GM18858 (cell line): ENCODE measurements around the gene CCDC148.
"Not testable (repeated sequence)": the region's sequence is repeated elsewhere in the genome, so short reads cannot be mapped to it uniquely, and the experiment has no call there.

Source experiments
- ATAC-seq: cut with Tn5 transposase; IDR thresholded peaks from one replicate; pipeline ENCODE4 v1.9.1; 2021; ENCODE audit not compliant: unreplicated experiment

Gene CCDC148

DNA sequence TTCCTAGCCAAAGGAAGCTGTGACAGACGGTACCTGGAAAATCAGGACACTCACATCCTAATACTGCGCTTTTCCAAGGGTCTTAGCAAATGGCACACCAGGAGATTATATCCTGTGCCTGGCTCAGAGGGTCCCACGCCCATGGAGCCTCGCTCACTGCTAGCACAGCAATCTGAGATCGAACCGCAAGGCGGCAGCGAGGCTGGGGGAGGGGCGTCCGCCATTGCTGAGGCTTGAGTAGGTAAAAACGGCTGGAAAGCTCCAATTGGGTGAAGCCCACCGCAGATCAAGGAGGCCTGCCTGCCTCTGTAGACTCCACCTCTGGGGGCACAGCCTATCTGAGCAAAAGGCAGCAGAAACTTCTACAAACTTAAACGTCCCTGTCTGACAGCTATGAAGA is 22.8 kb downstream of the CCDC148 start:
- ATAC-seq, result not testable (repeated sequence)

DNA sequence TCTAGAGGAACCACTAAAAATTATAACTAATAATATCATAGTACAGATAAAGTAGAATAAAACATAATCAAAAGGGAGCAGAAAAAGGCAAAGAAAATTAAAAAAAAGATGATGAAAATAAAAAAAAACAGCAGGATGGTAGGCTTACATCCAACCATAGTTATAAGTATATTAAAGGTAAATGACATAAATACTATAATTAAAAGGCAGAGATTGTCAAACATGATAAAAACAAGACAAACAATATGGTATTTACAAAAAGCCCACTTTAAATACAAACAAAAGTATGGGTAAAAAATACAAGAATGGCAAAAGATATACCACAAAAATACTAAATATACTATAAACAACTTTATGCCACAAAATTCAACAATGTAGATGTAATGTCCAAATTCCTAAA is 24.4 kb downstream of the CCDC148 start:
- no peak for ATAC-seq

DNA sequence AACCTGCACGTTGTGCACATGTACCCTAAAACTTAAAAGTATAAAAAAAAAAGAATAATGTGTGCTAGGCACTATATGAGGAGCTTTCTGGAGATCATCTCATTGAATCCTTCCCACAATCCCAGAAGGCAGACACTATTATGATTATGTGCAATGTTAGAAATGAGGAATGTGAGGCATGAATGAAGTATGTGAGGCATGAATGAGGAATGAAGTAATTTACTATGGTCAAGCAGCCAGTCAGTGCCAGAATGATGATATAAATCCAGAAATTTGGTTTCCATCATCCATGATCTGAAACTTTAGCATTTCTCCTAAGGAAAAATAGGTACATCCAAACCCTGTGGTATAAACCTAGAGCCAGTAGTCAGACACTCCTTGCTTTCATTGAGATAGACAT is 42.0 kb downstream of the CCDC148 start:
- ATAC-seq, result no peak

DNA sequence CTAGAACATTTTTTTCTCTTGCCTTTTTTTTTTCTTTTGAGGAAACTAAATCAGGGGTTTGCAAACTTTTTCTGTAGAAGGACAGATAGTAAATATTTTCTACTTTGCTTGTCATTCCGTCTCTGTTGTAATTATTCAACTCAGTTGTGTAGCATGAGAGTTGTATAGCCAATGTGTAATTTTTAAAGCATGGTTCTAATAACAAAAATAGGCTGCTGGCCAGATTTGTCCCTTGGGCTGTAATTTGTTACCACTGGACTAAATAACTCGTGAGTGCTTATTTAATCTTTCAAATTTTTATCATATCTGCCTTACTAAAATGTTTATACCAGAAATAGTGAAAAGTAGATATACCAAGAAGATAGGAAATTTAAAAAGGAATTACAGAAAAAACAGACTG is 43.0 kb downstream of the CCDC148 start:
- ATAC-seq, result no peak

DNA sequence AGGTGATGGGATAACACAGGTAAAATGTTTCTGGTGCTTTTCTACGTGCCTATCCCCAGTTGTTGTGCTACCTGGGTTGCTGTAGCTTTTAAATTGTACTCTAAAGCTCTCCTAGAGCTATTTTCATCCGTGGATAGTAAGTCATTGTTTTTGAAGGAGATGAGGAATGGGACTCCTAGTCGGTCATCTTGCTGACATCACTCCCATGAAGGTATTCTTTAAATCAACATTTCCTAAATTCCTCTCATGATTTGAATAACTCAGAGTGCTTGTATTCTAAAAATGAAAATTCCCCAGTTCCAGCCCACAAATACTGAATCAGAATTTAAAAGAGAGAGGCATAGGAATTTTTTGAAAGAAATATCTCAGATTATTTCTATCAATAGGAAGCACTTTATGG is 44.3 kb downstream of the CCDC148 start:
- no peak for ATAC-seq

DNA sequence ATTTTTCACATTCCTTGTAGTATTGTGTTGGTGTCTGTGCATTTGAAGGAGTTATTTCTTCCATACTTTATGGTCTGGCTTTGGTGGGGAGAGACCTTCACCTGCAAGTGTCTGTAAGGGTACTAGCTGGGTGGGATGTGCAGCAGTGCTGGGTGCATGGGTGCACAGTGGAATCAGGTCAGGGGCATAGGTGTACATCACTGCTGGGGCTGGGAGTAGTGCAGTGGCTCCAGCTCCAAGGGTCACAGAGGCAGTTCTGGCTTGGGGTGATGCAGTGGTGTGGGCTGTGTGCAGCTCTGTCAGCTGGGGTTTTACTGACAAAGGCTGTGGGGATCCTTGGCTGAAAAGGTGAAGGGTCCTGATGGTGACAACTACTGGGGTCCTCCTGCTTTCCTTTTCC is 44.8 kb downstream of the CCDC148 start:
- no peak for ATAC-seq

DNA sequence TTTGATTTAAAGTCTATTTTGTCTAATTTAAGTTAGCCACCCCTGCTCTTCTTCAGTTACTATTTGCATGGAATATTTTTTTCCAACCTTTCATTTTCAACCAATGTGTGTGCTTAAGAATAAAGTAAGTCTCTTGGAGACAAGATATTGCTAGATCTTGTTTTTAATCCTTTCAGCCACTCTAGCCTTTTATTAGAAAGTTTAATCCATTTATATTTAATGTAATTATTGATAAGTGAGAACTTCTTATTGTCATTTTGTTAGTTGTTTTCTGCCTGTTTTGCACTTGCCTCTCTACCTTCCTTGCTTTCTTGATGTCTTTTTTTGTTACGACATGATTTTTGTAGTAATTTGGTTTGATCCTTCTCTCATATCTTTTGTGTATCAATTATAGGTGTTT is 46.4 kb downstream of the CCDC148 start:
- ATAC-seq, result no peak

DNA sequence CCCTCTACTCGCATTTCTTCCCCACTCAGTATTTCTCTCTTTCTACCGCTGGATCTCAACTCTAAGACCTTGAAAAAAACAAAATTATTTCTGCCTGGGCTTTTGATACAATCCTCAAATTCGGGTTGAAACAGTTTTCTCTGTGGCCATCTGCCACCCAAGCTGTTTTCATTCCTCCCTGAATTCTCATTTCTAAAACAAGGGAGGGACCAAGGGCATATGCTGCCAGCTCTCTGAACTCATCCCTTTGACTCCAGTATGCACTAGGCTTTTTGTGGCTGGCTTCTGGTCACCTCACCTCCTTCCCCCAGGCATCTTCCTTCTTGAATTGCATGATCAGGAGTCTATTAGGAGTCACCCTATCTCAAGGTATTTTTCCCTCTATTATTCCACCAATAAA is 49.5 kb downstream of the CCDC148 start:
- ATAC-seq, result no peak

DNA sequence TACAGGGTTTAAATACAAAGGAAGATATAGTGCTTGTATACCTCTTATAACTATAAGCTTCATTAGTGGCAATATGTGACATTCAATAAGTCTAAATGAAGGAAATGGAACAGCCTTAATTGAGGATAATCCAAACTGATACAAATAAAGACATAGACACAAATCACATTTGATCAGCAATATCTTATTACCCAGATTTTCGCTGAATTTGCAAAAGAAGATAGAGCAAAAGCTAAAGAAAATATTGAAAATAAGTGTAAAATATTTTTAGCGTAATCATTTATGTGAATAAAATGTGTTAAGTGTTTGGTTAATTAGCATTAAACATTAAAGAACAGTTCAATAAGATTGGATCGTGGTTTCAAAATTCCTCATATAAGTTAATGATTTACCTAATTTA is 51.2 kb downstream of the CCDC148 start:
- ATAC-seq, result no peak

DNA sequence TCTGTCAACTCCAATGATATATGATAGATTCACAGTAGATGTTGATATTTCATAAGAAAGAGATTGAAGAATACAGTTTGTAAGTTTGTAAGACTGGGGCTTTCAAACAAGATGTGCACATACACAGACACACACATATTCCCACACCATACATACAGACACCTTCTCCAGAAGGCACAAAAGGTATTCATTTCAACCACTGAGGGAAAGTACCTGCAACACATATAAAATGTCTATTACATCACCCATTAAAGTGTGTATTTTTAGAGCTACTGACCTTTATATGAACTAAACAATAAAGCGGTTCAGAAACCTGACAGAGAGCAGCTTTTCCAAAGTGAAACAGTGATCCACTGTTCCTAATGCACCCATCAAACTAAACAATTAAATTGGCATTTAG is 53.3 kb downstream of the CCDC148 start:
- peak; percentile 49 for ATAC-seq

DNA sequence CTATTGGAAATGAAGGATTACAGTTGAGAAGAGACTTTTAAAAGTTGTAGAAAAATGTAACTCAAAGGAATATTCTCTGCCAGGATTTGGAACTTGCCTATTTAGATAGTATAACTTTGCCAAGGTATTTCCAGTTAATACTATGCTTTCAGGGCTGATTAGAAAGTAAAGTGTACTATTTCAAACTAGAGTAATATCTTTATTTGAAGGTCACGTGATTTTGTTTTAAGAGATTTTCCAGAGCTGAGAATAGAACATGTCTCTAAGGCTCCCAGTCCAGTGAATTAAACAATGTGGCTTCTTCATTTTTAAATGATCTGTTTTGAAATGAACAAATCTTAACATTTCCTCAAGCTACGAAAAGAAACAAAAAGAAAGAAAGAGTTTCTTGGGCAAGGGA is 53.9 kb downstream of the CCDC148 start:
- no peak for ATAC-seq

DNA sequence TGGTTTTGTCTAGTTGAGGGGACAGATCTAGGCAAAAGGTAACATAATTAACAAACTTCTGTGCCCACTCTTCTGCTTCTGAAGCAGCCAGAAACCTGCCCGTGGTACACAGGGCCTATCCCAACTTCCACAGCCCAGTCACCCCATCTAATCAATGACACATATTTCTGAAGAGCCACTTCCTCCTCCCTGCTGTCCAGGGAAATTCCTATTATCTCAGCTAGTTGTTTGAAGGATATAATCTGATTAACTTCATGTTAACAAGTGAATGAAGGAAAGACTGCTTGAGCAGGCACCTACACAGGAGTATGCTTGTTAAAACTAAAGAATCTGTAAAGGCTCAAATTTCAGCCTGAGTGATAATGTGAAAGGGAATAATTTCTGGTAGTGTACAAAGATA is 61.4 kb downstream of the CCDC148 start:
- ATAC-seq, result no peak

DNA sequence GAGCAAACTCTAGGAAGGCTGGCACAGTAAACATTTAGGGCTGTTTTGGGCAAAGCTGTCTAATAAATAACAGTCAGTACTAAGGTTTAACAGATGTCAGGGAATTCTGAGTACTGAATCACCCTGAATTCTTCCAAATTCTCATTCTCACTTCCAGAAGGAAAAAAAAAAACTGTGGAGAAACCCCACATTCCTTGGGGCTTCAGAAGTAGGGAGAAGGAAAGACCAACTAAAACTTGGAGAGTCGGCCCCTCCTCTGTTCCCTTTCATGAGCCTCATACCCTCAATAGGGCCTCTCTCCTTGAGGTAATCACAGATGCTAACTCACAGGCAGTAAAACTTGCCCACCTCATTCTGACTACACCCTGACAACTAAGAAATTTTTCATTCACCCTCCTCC is 62.1 kb downstream of the CCDC148 start:
- no peak for ATAC-seq

DNA sequence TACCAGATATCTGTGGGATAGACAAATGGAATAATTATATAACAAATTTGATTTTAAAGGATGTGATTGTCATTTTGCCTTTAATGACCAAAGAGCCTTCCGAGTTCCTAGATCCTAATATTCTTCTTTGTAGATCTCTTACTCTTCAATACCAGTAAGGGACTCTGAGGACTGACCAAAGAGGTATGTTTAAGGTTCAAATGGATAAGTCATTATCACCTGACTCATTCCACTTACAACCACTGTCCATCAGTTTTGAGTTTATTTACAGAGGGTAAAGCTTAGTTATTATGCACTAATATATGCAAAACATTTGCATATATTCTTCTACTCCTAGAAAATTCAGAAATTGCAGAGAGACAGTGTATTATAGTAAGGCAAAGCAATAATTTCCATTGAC is 62.7 kb downstream of the CCDC148 start:
- no peak for ATAC-seq

DNA sequence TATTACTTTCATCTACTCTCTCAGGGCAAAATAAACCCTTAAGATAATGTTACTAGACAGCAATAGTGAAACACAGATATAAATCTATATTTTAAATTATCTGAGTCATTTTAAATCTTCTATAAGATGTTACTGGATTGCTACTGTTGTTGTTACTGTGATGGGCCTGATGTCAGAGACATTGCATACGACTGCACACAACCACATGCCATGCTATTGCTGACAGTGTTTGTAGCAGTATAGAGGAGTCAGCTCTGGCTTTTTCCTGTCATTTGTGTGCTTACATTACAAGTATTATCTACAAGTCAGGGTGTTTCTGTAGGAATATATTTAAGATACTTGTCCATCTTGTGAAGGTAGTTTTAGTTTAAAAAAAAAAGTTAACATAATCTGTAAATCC is 63.9 kb downstream of the CCDC148 start:
- no peak for ATAC-seq

DNA sequence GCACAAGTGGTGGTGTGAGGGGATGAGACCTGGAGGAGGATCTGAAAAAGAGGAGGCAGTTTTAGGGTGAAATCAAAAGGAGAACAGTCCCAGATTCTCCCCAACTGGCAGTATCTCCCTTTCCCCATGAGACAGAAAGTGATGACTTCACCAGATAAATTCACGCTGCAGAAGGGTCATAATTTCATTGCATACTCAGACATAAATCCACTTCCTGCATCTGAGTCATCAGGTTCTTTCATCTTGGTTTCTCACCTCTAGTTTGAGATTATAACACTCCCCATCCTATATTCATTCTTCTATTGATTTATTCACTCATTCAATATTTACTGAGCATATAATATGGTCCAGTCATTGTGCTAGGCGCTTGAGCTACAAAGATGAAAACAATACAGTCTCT is 64.7 kb downstream of the CCDC148 start:
- no peak for ATAC-seq

DNA sequence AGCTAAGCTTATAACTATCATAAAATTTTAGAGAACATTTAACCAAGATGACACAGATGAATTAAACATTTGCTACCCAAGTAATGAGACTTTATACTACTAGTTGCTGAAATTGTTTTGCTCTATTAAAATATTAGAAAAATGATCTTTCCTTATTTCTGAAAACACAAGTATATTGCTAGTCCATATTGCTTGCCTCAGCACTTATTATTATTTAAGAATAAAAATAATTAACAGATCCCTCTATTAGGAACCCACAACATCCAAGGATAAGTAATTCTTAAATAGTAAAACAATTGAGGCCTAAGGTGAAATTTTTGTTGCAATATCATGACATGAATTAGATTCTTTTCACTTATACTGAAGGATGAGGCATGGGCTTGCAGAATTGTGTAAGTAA is 65.2 kb downstream of the CCDC148 start:
- no peak for ATAC-seq

DNA sequence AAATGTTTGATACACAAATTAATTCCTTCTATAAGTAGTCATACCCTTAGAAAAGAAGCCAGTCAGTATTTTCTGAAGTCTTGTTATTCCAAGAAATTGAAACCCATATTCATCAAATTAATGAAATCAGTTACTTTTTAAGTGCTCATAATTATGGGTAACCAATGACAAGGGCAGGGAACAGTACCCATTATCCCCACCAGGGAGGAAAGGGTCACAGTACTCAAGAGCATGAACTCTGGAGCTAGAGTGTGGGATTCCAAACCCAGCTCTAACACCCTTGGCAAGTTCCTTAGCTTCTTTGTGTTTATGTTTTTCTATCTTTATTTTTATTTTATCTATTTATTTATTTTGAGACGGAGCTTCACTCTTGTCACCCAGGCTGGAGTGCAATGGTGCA is 68.4 kb downstream of the CCDC148 start:
- ATAC-seq, result no peak

DNA sequence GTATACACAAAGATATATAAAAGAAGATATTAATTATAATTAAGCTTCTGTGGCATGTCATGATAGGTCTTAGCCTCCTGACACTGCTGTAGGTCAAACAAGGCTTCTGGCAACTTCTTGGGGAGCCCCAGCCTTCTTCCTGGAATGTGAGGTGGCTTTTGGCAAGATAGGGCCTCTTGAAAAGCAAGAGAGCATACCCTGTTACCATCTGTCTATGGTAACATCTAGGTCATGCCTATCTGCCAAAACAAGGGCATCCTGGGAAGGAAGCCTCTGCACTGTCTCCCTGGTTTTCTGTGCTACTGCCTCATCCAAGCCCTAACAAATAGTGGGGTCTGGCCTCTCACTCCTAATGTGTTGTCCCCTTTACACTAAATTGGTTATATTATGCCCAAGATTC is 70.9 kb downstream of the CCDC148 start:
- no peak for ATAC-seq

DNA sequence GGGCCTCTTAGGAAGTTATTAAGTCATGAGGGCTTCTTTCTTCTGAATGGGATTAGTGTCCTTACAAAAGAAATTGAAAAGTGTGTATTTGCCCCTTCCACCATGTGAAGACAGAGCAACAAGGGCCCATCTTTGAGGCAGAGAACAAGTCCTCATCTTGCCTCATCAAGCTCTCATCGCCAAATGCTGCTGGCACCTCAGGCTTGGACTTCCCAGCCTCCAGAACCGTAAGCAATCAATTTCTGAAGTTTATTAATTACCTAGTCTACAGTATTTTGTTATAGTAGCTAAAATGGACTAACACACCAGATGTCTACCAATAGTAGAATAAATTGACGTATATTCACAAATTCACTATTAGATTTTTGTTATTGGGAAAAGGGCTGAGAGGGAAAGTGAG is 74.6 kb downstream of the CCDC148 start:
- no peak for ATAC-seq

DNA sequence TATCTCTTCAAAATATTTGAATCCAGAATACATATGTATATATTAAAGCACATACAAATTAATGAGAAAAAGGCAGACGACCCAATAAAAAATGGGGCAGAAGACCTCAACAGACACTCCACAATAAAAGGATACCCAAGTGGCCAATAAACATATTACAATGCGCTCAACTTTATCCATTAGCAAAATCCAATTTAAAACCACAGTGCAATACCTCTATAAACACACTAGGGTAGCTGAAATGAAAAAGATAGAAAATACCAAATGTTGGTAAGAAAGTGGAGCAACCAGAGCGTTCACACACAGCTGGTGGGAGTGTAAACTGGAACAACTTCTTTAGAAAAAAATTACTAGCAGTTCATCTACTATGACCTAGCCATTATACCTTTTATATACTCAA is 75.3 kb downstream of the CCDC148 start:
- no peak for ATAC-seq

DNA sequence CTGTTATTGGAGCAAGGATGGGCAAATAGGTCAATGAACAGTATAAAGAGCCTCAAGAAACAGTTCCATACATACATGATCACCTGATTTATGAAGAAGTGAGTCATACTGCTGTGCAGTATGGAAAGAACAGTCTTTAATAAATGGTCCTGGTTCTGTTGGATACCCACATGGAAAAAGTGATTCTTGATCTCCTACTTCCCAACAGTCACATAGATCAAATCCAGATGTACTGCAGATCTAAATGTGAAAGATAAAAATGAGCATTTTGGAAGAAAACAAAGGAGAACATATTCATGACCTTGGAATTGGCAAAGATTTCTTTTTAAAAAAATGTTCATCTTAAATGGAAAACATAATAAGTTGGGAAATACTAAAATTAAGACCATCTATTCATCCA is 75.8 kb downstream of the CCDC148 start:
- ATAC-seq, result no peak

DNA sequence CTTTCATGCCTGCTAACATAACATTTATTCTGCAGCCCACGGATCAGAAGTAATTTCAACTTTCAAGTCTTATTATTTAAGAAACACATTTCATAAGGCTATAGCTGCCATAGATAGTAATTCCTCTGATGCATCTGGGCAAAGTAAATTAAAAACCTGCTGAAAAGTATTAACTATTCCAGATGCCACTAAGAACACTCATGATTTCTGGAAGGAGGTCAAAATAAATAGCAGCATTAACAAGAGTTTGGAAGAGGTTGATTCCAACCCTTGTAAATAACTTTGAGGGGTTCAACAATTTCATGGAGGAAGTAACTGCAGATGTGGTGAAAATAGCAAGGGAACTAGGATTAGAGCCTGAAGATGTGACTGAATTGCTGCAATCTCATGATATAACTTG is 77.6 kb downstream of the CCDC148 start:
- no peak for ATAC-seq

DNA sequence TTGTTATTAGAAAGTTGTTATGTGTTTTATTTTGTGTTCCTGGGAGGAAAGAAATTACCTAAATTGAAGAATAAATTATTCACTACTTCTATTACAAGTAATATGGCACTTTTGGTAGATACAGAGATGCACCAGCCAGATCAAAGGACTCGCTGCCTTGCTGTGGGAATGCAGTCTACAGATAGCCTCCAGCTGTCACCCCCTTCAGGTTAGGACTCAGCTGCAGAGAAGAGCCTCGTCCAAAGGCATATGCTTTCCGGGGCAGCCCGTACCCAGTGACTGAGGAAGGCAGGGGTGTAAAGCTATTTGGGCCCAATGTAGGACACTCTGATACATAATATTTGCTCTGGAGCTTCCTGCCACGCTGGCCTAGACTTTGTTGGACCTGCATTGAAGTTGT is 90.2 kb downstream of the CCDC148 start:
- no peak for ATAC-seq
